Measurements from ENCODE around the gene ZNF473. TPM values are rescaled to one million over a fixed set of nuclear protein-coding genes. Genes with fewer than 3 reads are reported as not detected.
"Not testable (repeated sequence)": the region's sequence is repeated elsewhere in the genome, so short reads cannot be mapped to it uniquely, and the experiment has no call there.

The ZNF473 gene
- polyA plus RNA-seq, 10 donors: 6.2 to 9.0 (median 7.5) TPM

DNA sequence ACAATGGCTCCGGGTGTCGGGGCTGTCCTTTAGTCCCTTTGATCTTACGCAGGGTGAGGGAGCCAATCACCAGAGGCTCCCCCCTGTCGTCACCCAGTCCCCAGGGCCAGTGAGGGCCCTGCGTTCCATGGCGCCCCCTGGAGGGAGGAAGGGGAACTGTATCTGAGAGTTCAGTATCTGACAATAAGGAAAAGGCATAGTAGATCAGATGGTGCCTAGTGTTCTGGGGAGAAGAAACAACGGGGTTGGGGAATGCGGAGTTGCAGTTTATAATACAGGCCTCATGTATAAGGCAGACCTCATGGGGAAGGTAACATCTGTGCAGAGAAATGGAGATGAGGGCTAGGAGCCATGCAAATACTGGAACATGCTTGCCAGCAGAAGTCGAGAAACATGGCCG lies 66.8 kb downstream of the ZNF473 start:
- DNase-seq: not testable (repeated sequence)

DNA sequence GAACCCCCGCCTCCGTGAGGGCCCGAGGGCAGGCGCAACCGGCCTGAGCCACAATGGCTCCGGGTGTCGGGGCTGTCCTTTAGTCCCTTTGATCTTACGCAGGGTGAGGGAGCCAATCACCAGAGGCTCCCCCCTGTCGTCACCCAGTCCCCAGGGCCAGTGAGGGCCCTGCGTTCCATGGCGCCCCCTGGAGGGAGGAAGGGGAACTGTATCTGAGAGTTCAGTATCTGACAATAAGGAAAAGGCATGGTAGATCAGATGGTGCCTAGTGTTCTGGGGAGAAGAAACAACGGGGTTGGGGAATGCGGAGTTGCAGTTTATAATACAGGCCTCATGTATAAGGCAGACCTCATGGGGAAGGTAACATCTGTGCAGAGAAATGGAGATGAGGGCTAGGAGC lies 72.1 kb downstream of the ZNF473 start:
- DNase-seq: not testable (repeated sequence)

DNA sequence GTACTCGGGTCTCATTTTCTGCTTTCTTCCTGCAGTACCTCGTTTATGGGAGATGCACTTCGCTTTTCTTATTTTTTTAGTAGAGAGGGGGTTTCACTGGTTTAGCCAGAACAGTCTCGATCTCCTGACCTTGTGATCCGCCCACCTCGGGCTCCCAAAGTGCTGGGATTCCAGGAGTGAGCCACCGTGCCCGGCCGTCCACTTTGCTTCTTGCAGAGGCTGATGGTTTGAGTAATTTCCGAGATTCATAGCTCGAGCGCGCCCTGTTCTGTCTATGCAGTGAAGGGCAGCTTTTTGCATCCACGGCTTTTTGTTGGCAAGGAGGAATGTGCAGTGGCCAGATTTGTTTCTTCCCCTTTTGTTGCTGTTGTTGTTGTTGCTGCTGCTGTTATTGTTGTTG lies 73.1 kb downstream of the ZNF473 start:
- not testable (repeated sequence) for DNase-seq

DNA sequence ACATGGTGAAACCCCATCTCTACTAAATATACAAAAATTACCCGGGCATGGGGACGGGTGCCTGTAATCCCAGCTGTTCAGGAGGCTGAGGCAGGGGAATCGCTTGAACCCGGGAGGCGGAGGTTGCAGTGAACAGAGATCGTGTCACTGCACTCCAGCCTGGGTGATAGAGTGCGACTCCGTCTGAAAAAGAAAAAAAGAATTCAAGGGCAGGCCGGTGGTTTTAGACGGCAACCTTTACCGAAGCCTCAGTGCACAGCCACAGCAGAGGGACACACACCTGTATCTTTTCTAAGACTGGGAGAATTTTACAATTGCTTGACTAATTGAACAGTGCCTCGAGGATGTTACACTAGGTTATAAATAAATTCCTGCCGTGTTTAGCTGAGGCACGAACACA lies 73.9 kb downstream of the ZNF473 start:
- DNase-seq: not testable (repeated sequence)

DNA sequence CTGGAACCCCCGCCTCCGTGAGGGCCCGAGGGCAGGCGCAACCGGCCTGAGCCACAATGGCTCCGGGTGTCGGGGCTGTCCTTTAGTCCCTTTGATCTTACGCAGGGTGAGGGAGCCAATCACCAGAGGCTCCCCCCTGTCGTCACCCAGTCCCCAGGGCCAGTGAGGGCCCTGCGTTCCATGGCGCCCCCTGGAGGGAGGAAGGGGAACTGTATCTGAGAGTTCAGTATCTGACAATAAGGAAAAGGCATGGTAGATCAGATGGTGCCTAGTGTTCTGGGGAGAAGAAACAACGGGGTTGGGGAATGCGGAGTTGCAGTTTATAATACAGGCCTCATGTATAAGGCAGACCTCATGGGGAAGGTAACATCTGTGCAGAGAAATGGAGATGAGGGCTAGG lies 75.1 kb downstream of the ZNF473 start:
- not testable (repeated sequence) for DNase-seq

Other genes with a start within 250 kb of the ZNF473 start
- gene FUZ, start 212.7 kb upstream of the ZNF473 start, polyA plus RNA-seq (ENCODE audit: insufficient read length in 10 of 10): 10 to 100 TPM; 13.3 to 21.5 (median 16.0) TPM
- 10 to 100 TPM; 22.4 to 33.5 (median 29.0) TPM for gene MED25, start 207.7 kb upstream of the ZNF473 start, polyA plus RNA-seq (ENCODE audit: insufficient read length in 10 of 10)
- gene PTOV1, start 174.8 kb upstream of the ZNF473 start, polyA plus RNA-seq (ENCODE audit: insufficient read length in 10 of 10): 100 to 1,000 TPM; 162 to 212 (median 191) TPM
- gene PNKP, start 158.4 kb upstream of the ZNF473 start, polyA plus RNA-seq (ENCODE audit: insufficient read length in 10 of 10): 10 to 100 TPM; 17.2 to 41.4 (median 26.2) TPM
- gene AKT1S1, start 148.7 kb upstream of the ZNF473 start, polyA plus RNA-seq (ENCODE audit: insufficient read length in 10 of 10): 10 to 100 TPM; 27.4 to 39.4 (median 32.2) TPM
- 10 to 100 TPM; 28.2 to 39.9 (median 31.9) TPM for gene TBC1D17, start 148.3 kb upstream of the ZNF473 start, polyA plus RNA-seq (ENCODE audit: insufficient read length in 10 of 10)
- 1 to 10 TPM in 3 of 10 donors, under 1 TPM in 7; 0.46 to 1.2 (median 0.81) TPM for gene IL4I1, start 129.1 kb upstream of the ZNF473 start, polyA plus RNA-seq (ENCODE audit: insufficient read length in 10 of 10)
- 10 to 100 TPM; 14.5 to 30.1 (median 23.7) TPM for gene ATF5, start 96.8 kb upstream of the ZNF473 start, polyA plus RNA-seq (ENCODE audit: insufficient read length in 10 of 10)
- 10 to 100 TPM; 39.3 to 61.8 (median 47.7) TPM for gene NUP62, start 96.5 kb upstream of the ZNF473 start, polyA plus RNA-seq (ENCODE audit: insufficient read length in 10 of 10)
- 1 to 10 TPM in 2 of 10 donors, under 1 TPM in 8; 0.51 to 1.2 (median 0.80) TPM for gene SIGLEC11, start 64.8 kb upstream of the ZNF473 start, polyA plus RNA-seq (ENCODE audit: insufficient read length in 10 of 10)
- gene VRK3, start 633 bp upstream of the ZNF473 start, polyA plus RNA-seq (ENCODE audit: insufficient read length in 10 of 10): 10 to 100 TPM; 15.1 to 23.0 (median 19.6) TPM
- not detected for gene IZUMO2, start 137.3 kb downstream of the ZNF473 start, polyA plus RNA-seq (ENCODE audit: insufficient read length in 10 of 10)
- 10 to 100 TPM; 20.0 to 42.5 (median 33.8) TPM for gene MYH14, start 177.6 kb downstream of the ZNF473 start, polyA plus RNA-seq (ENCODE audit: insufficient read length in 10 of 10)